SU-DHL-6 (cell line): ENCODE results near the gene OBI1.

Source experiments
- EZH2phosphoT487 ChIP-seq: fragments of 200-600 bp; sonication (generic), shearing (Covaris generic); conservative IDR thresholded peaks from 2 replicates; pipeline ENCODE4 v1.6.1; 2018; ENCODE audit warnings: mild to moderate bottlenecking, antibody characterized with exemption, low read length, moderate library complexity, mixed read lengths
- TF ChIP-seq, protein P1 (sequence below): fragments of 200-600 bp; sonication (generic); IDR thresholded peaks from one replicate; pipeline ENCODE4 v1.5.1; 2017; ENCODE audit warnings: antibody characterized with exemption, mild to moderate bottlenecking, low read length, moderate library complexity; ENCODE audit not compliant: insufficient read depth, poor library complexity, severe bottlenecking

- TF ChIP-seq, protein P1, sequence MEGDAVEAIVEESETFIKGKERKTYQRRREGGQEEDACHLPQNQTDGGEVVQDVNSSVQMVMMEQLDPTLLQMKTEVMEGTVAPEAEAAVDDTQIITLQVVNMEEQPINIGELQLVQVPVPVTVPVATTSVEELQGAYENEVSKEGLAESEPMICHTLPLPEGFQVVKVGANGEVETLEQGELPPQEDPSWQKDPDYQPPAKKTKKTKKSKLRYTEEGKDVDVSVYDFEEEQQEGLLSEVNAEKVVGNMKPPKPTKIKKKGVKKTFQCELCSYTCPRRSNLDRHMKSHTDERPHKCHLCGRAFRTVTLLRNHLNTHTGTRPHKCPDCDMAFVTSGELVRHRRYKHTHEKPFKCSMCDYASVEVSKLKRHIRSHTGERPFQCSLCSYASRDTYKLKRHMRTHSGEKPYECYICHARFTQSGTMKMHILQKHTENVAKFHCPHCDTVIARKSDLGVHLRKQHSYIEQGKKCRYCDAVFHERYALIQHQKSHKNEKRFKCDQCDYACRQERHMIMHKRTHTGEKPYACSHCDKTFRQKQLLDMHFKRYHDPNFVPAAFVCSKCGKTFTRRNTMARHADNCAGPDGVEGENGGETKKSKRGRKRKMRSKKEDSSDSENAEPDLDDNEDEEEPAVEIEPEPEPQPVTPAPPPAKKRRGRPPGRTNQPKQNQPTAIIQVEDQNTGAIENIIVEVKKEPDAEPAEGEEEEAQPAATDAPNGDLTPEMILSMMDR, result no peak
- TF ChIP-seq EZH2phosphoT487, result no peak
Measured at GRCh38 chr13:78674638-78675037, 15.7 kb upstream of the OBI1 start.
